Gastrocnemius medialis (tissue), 4 donors: ENCODE data around the gene LRRFIP1. TPM values are rescaled to one million over a fixed set of nuclear protein-coding genes. Genes with fewer than 3 reads are reported as not detected.
A peak's percentile ranks its signal among the peaks of the same experiment; 100 is the strongest.

ENCODE experiments used
- ATAC-seq, 2 donors: fragments of 150-250 bp; one replicate each; pipeline ENCODE4 v1.9.1; 2016
- DNase-seq, 2 donors: peaks; one replicate each; pipeline ENCODE4 v3.0.0-alpha.2; 2019
- H3K27ac ChIP-seq, 4 donors: fragments of 200-600 bp; sonication (generic); 1 replicate in 1 of 4; 2 replicates in 3 of 4; pipeline ENCODE4 v1.5.1; 2016 to 2018; ENCODE audit warnings: mild to moderate bottlenecking in 2 of 4, moderate library complexity in 1 of 4
- H3K27me3 ChIP-seq, 3 donors: fragments of 200-600 bp; sonication (generic) in 2 of 3; 1 replicate in 1 of 3; 2 replicates in 2 of 3; pipeline versions ENCODE4 v1.5.1 to v1.6.0; 2016 to 2019; ENCODE audit warnings: mild to moderate bottlenecking in 1 of 3, moderate library complexity in 1 of 3
- H3K36me3 ChIP-seq, 2 donors: fragments of 200-600 bp; sonication (generic) in 1 of 2; one replicate each; pipeline ENCODE4 v1.5.1; 2017 to 2018
- H3K4me1 ChIP-seq, 2 donors: fragments of 200-600 bp; sonication (generic) in 1 of 2; one replicate each; pipeline ENCODE4 v1.5.1; 2016 to 2017; ENCODE audit warnings: mild to moderate bottlenecking in 2 of 2
- H3K4me3 ChIP-seq, 4 donors: fragments of 200-600 bp; sonication (generic) in 3 of 4; 1 replicate in 1 of 4; 2 replicates in 3 of 4; pipeline ENCODE4 v1.5.1; 2016 to 2019; ENCODE audit warnings: mild to moderate bottlenecking in 2 of 4
- H3K9me3 ChIP-seq, 3 donors: fragments of 200-600 bp; sonication (generic) in 2 of 3; 1 replicate in 1 of 3; 2 replicates in 2 of 3; pipeline ENCODE4 v1.5.1; 2016 to 2019
- CTCF ChIP-seq, 5 experiments: fragments of 450-650 bp in 3 of 5; fragments of 200-600 bp in 2 of 5; sonication (generic) in 2 of 5; IDR thresholded peaks in 4 of 5; conservative IDR thresholded peaks in 1 of 5; 1 replicate in 4 of 5; 2 replicates in 1 of 5; pipeline ENCODE4 v1.5.1; 2016 to 2019; ENCODE audit warnings: antibody characterized with exemption in 5 of 5, mild to moderate bottlenecking in 3 of 5, moderate library complexity in 3 of 5
- POLR2A ChIP-seq, 2 donors: fragments of 450-650 bp; IDR thresholded peaks; one replicate each; pipeline ENCODE4 v1.6.1; 2017; ENCODE audit warnings: antibody characterized with exemption in 2 of 2, mild to moderate bottlenecking in 2 of 2, moderate library complexity in 2 of 2
- in situ Hi-C, 4 donors: fragments of 200-750 bp; cut with MboI; loops; one replicate each; pipeline versions ENCODE4 v1.15.0 to v1.8.0; 2017; ENCODE audit warnings: low sequenced_read_pairs in 4 of 4
- intact Hi-C: fragments of 100-400 bp; cut with DNase I; formaldehyde crosslinking; loops from one replicate; pipeline ENCODE4 v1.15.1; 2023; ENCODE audit warnings: low total_unique reads
- total RNA-seq, 4 donors: library from RNA; depleted of rRNA; stranded (reverse); fragments of >200 nt; gene quantifications; one replicate each; pipeline versions ENCODE4 v1.1.0 to v1.2.3, GENCODE V29; 2016

The LRRFIP1 gene
- total RNA-seq, 4 donors from 2014 or later: 37.9 to 74.1 (median 54.0) TPM

DNA sequence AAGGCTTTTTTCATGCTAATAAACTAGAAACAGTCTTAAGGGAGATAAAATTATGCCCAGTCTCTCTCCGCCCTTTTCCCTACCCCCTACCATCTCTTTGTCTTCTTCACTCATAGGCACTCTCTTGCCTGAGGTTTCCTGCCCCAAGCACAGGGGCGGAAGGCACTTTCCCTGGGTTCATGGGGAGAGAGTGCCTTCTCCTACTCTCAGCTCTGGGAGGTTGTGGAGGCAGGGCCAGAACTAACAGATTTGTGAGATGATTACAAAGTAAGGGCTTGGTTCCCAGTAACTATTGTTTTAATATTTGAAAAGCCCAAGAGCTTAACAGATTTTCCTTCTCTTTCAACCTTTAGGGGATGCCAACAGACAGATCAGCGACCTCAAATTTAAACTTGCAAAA is 145.1 kb downstream of the LRRFIP1 start:
- Histone ChIP-seq H3K4me1 (no peaks in the 10 kb centered on the region), H3K4me3 (no peak overlapping the region), H3K36me3 (peaks cover 0 to 75% of the 10 kb centered on the region in 2 donors), H3K27ac (no peak overlapping the region), H3K27me3 (no peaks in the 10 kb centered on the region), H3K9me3 (no peaks in the 10 kb centered on the region)
- ATAC-seq: no peak
- intact Hi-C loops: no loop called here
- no peak for DNase-seq
- in situ Hi-C loops: no loop called here
- TF ChIP-seq POLR2A (IDR thresholded peaks at IDR 0.05) (no peak), CTCF (IDR thresholded peaks at IDR 0.05 in 4 of 5, conservative IDR thresholded peaks at IDR 0.05 in 1 of 5) (no peak)

GRCh38 chr2:237773826-237774225 is 146.4 kb downstream of the LRRFIP1 start:
- Histone ChIP-seq H3K27me3 (no peaks in the 10 kb centered on the region), H3K4me1 (no peaks in the 10 kb centered on the region), H3K27ac (no peak overlapping the region), H3K36me3 (peaks cover 0 to 82% of the 10 kb centered on the region in 2 donors), H3K4me3 (no peak overlapping the region), H3K9me3 (no peaks in the 10 kb centered on the region)
- in situ Hi-C loops (no loop called here), intact Hi-C loops (no loop called here)
- TF ChIP-seq CTCF (IDR thresholded peaks at IDR 0.05 in 4 of 5, conservative IDR thresholded peaks at IDR 0.05 in 1 of 5) (no peak), POLR2A (IDR thresholded peaks at IDR 0.05) (no peak)
- DNase-seq (no peak), ATAC-seq (no peak)

GRCh38 chr2:237774811-237775553 is 147.6 kb downstream of the LRRFIP1 start:
- peak in 1 of 2 donors; percentile 37 for DNase-seq

DNA sequence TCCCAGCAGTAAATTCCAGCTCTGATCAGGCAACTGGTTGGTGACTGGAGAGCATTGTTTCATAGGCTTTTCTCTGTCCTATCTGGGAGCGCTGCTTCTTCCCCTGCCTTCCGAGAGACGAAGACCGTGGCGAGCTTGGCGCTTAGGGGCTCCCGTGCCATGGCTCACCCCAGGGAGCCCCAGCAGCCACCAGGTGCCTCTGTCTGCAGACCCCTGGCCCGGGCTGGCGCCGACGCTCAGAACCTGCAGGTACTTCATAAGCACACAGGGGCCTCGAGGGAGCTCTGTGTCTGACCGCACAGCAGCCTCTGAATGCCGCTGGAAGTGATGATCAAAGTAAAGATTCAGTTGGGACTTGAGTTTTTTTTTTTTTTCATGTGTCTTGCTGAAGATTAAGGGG is 152.1 kb downstream of the LRRFIP1 start:
- in situ Hi-C loops (no loop called here), intact Hi-C loops (no loop called here)

More at GRCh38 chr2:237774811-237775553, 147.6 kb downstream of the LRRFIP1 start:
- H3K27me3 ChIP-seq: no peaks in the 10 kb centered on the region
- H3K4me3 ChIP-seq: no peak overlapping the region
- TF ChIP-seq CTCF (IDR thresholded peaks at IDR 0.05 in 4 of 5, conservative IDR thresholded peaks at IDR 0.05 in 1 of 5) (peak; percentile 26 to 59 (median 48)), POLR2A (IDR thresholded peaks at IDR 0.05) (no peak)
- intact Hi-C loops: no loop called here
- peaks cover 0 to 86% of the 10 kb centered on the region in 2 donors for H3K36me3 ChIP-seq
- peak; percentile 64 to 81 for ATAC-seq
- in situ Hi-C loops: no loop called here
- no peaks in the 10 kb centered on the region for H3K4me1 ChIP-seq
- H3K27ac ChIP-seq: no peak overlapping the region
- no peaks in the 10 kb centered on the region for H3K9me3 ChIP-seq

More for the DNA sequence above, 152.1 kb downstream of the LRRFIP1 start:
- Histone ChIP-seq H3K27me3 (no peaks in the 10 kb centered on the region), H3K27ac (no peak overlapping the region), H3K36me3 (peaks cover 0 to 64% of the 10 kb centered on the region in 2 donors), H3K9me3 (no peaks in the 10 kb centered on the region), H3K4me1 (no peaks in the 10 kb centered on the region), H3K4me3 (no peak overlapping the region)
- no peak for DNase-seq
- no peak for ATAC-seq
- TF ChIP-seq CTCF (IDR thresholded peaks at IDR 0.05 in 4 of 5, conservative IDR thresholded peaks at IDR 0.05 in 1 of 5) (no peak), POLR2A (IDR thresholded peaks at IDR 0.05) (no peak)
